Activated naive CD8-positive, alpha-beta T cell treated with anti-CD3 and anti-CD28 coated beads for 36 hours (primary cell): Measurements from ENCODE around the gene ANXA2R. TPM values are rescaled to one million over a fixed set of nuclear protein-coding genes. Genes with fewer than 3 reads are reported as not detected.

Experiments
- DNase-seq: peaks from one replicate; pipeline ENCODE4 v3.0.0; 2021
- H3K27ac Mint-ChIP-seq: one replicate; pipeline ENCODE4 v1.8.0; 2022; ENCODE audit warnings: mild to moderate bottlenecking, moderate library complexity, mixed read lengths
- H3K27me3 Mint-ChIP-seq: one replicate; pipeline ENCODE4 v1.8.0; 2022; ENCODE audit warnings: mild to moderate bottlenecking, mixed read lengths
- H3K36me3 Mint-ChIP-seq: one replicate; pipeline ENCODE4 v1.8.0; 2021; ENCODE audit warnings: mild to moderate bottlenecking, mixed read lengths
- H3K4me1 Mint-ChIP-seq: one replicate; pipeline ENCODE4 v1.8.0; 2021; ENCODE audit warnings: mixed read lengths
- H3K4me3 Mint-ChIP-seq: one replicate; pipeline ENCODE4 v1.8.0; 2022; ENCODE audit warnings: mild to moderate bottlenecking, moderate library complexity, mixed read lengths
- H3K9me3 Mint-ChIP-seq: one replicate; pipeline ENCODE4 v1.8.0; 2022; ENCODE audit warnings: mixed read lengths
- total RNA-seq, 2 experiments: library from RNA; stranded (reverse); gene quantifications; one replicate each; pipeline ENCODE4 v1.2.3, GENCODE V29; 2021

ANXA2R gene
- total RNA-seq, 2 experiments from 2014 or later: 8.5 to 9.9 TPM

GRCh38 chr5:43042626-43043399 is 2.7 kb upstream of the ANXA2R start:
- Mint-ChIP-seq H3K9me3 (no peaks in the 10 kb centered on the region), H3K36me3 (peaks cover 10% of the 10 kb centered on the region), H3K27me3 (no peaks in the 10 kb centered on the region), H3K4me1 (peaks cover 40% of the 10 kb centered on the region), H3K27ac (peak overlapping the region; percentile 98), H3K4me3 (peak overlapping the region; percentile 92)
- DNase-seq: peak; percentile 77

GRCh38 chr5:43042176-43042625 is 2.1 kb upstream of the ANXA2R start:
- peak overlapping the region; percentile 92 for H3K4me3 Mint-ChIP-seq
- H3K4me1 Mint-ChIP-seq: peaks cover 44% of the 10 kb centered on the region
- peaks cover 10% of the 10 kb centered on the region for H3K36me3 Mint-ChIP-seq
- peak overlapping the region; percentile 98 for H3K27ac Mint-ChIP-seq
- no peaks in the 10 kb centered on the region for H3K9me3 Mint-ChIP-seq
- H3K27me3 Mint-ChIP-seq: no peaks in the 10 kb centered on the region
- DNase-seq: peak; percentile 86

GRCh38 chr5:43041669-43042175 is 1.6 kb upstream of the ANXA2R start:
- Mint-ChIP-seq H3K36me3 (peaks cover 10% of the 10 kb centered on the region), H3K9me3 (no peaks in the 10 kb centered on the region), H3K27me3 (no peaks in the 10 kb centered on the region), H3K4me1 (peaks cover 42% of the 10 kb centered on the region), H3K27ac (peak overlapping the region; percentile 98), H3K4me3 (peak overlapping the region; percentile 92)
- peak; percentile 76 for DNase-seq

- Mint-ChIP-seq H3K9me3 (no peaks in the 10 kb centered on the region), H3K4me1 (peaks cover 43% of the 10 kb centered on the region), H3K36me3 (peaks cover 10% of the 10 kb centered on the region), H3K27me3 (no peaks in the 10 kb centered on the region), H3K27ac (peak overlapping the region; percentile 98), H3K4me3 (peak overlapping the region; percentile 92)
- peak; percentile 31 for DNase-seq
These were observed 1.1 kb upstream of the ANXA2R start for GRCh38 chr5:43041110-43041668.

- H3K27ac Mint-ChIP-seq: peak overlapping the region; percentile 98
These were observed 440 bp downstream of the ANXA2R start for GRCh38 chr5:43039471-43040286.

GRCh38 chr5:43039152-43039470 is 1.0 kb downstream of the ANXA2R start:
- Mint-ChIP-seq H3K4me3 (peak overlapping the region; percentile 92), H3K4me1 (peaks cover 50% of the 10 kb centered on the region), H3K27ac (peak overlapping the region; percentile 98), H3K36me3 (peaks cover 3% of the 10 kb centered on the region), H3K27me3 (no peaks in the 10 kb centered on the region), H3K9me3 (no peaks in the 10 kb centered on the region)
- DNase-seq: no peak

More at GRCh38 chr5:43039471-43040286, 440 bp downstream of the ANXA2R start:
- Mint-ChIP-seq H3K36me3 (peaks cover 6% of the 10 kb centered on the region), H3K9me3 (no peaks in the 10 kb centered on the region), H3K4me1 (peaks cover 48% of the 10 kb centered on the region), H3K4me3 (peak overlapping the region; percentile 92), H3K27me3 (no peaks in the 10 kb centered on the region)
- DNase-seq: peak; percentile 64

GRCh38 chr5:43038496-43038989 is 1.6 kb downstream of the ANXA2R start:
- H3K27me3 Mint-ChIP-seq: no peaks in the 10 kb centered on the region
- H3K9me3 Mint-ChIP-seq: no peaks in the 10 kb centered on the region
- peaks cover 2% of the 10 kb centered on the region for H3K36me3 Mint-ChIP-seq
- peak; percentile 52 for DNase-seq
- H3K27ac Mint-ChIP-seq: peak overlapping the region; percentile 87
- peak overlapping the region; percentile 87 for H3K4me3 Mint-ChIP-seq
- peaks cover 52% of the 10 kb centered on the region for H3K4me1 Mint-ChIP-seq

GRCh38 chr5:43037636-43038495 is 2.3 kb downstream of the ANXA2R start:
- no peaks in the 10 kb centered on the region for H3K9me3 Mint-ChIP-seq
- peak; percentile 29 for DNase-seq
- H3K27ac Mint-ChIP-seq: peak overlapping the region; percentile 87
- no peaks in the 10 kb centered on the region for H3K27me3 Mint-ChIP-seq
- peak overlapping the region; percentile 87 for H3K4me3 Mint-ChIP-seq
- peaks cover 47% of the 10 kb centered on the region for H3K4me1 Mint-ChIP-seq
- H3K36me3 Mint-ChIP-seq: peaks cover 2% of the 10 kb centered on the region

- peaks cover 2% of the 10 kb centered on the region for H3K36me3 Mint-ChIP-seq
- DNase-seq: no peak
- H3K4me1 Mint-ChIP-seq: peaks cover 42% of the 10 kb centered on the region
- H3K27ac Mint-ChIP-seq: peak overlapping the region; percentile 87
- no peaks in the 10 kb centered on the region for H3K27me3 Mint-ChIP-seq
- H3K9me3 Mint-ChIP-seq: no peaks in the 10 kb centered on the region
- H3K4me3 Mint-ChIP-seq: peak overlapping the region; percentile 87
These were observed 3.1 kb downstream of the ANXA2R start for GRCh38 chr5:43036856-43037635.

GRCh38 chr5:43036409-43036808 is 3.7 kb downstream of the ANXA2R start:
- Mint-ChIP-seq H3K4me3 (no peak overlapping the region), H3K27ac (peak overlapping the region; percentile 87), H3K4me1 (peaks cover 42% of the 10 kb centered on the region)

GRCh38 chr5:43034591-43034968 is 5.5 kb downstream of the ANXA2R start:
- H3K4me1 Mint-ChIP-seq: peaks cover 46% of the 10 kb centered on the region
- H3K27ac Mint-ChIP-seq: peak overlapping the region; percentile 74

More at GRCh38 chr5:43036409-43036808, 3.7 kb downstream of the ANXA2R start:
- Mint-ChIP-seq H3K9me3 (no peaks in the 10 kb centered on the region), H3K27me3 (no peaks in the 10 kb centered on the region), H3K36me3 (peaks cover 2% of the 10 kb centered on the region)
- no peak for DNase-seq

GRCh38 chr5:43033841-43034590 is 6.1 kb downstream of the ANXA2R start:
- H3K36me3 Mint-ChIP-seq: peaks cover 2% of the 10 kb centered on the region
- H3K27ac Mint-ChIP-seq: peak overlapping the region; percentile 74
- H3K27me3 Mint-ChIP-seq: no peaks in the 10 kb centered on the region
- peaks cover 48% of the 10 kb centered on the region for H3K4me1 Mint-ChIP-seq
- no peak for DNase-seq
- H3K4me3 Mint-ChIP-seq: peak overlapping the region; percentile 63
- H3K9me3 Mint-ChIP-seq: no peaks in the 10 kb centered on the region

More at GRCh38 chr5:43034591-43034968, 5.5 kb downstream of the ANXA2R start:
- DNase-seq: peak; percentile 24
- peaks cover 2% of the 10 kb centered on the region for H3K36me3 Mint-ChIP-seq
- H3K9me3 Mint-ChIP-seq: no peaks in the 10 kb centered on the region
- H3K27me3 Mint-ChIP-seq: no peaks in the 10 kb centered on the region
- H3K4me3 Mint-ChIP-seq: peak overlapping the region; percentile 63
